HG03175 (cell line): Measurements from ENCODE around the gene ZNF135.

Source experiments
- ATAC-seq: cut with Tn5 transposase; IDR thresholded peaks from one replicate; pipeline ENCODE4 v1.9.1; 2021; ENCODE audit warnings: mild to moderate bottlenecking, moderate library complexity; ENCODE audit not compliant: unreplicated experiment

ZNF135 gene

DNA sequence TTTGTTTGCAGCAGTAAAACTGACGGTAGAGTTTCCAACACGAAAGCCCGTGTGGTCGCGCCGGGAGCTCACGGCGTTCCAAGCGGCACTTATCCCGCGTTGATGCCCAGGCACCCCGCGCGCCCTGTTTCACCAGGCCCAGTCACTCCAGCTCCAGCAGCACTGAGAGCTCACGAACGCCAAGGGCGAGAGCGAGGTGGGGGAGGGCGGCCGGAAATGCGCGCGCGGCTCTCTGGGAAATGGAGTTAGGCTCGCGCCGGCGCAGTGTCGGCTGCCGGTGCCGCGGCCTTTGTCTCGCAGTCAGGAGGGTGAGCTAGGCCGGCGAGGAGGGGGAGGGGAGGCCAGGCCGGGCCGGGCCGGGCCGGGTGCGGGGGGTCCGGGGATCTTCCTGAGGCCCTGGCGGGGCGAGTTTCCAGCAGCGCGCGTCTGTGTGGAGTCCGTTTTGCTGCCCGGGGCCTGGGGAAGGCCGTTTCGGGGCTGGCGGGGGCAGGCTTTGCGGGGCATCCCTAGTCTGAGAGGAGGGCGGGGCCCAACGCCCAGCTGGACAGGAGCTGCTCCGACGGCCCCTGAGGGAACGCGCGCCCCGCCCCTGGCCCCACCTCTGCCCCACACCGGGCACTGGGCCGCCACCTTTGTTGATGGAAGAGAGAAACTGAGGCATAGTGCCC, at the start of gene ZNF135:
Gene ZNF135, plus strand, starts transcription at position 280 of the 668 bp plus-strand sequence. CDS start 721 bp downstream, outside the sequence.
- no peak for ATAC-seq

DNA sequence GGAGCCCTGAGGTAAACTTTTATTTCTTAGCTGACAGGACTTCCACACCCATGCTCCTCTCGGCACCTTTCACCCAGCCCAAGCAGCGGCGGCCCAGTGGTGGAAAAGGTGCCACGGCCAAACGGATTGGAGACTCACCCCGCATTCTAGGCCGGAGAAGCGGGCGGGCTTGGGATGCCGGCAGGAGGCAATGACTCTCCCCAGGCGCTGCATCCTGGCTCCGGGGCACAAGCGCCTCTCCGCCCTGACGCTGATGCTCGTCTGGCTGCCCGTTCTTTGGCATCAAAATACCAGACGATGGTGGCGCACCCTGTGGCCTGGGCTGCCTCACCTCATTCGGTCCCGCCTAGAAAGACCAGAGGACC, 49.8 kb upstream of the ZNF135 start:
- ATAC-seq = no peak

DNA sequence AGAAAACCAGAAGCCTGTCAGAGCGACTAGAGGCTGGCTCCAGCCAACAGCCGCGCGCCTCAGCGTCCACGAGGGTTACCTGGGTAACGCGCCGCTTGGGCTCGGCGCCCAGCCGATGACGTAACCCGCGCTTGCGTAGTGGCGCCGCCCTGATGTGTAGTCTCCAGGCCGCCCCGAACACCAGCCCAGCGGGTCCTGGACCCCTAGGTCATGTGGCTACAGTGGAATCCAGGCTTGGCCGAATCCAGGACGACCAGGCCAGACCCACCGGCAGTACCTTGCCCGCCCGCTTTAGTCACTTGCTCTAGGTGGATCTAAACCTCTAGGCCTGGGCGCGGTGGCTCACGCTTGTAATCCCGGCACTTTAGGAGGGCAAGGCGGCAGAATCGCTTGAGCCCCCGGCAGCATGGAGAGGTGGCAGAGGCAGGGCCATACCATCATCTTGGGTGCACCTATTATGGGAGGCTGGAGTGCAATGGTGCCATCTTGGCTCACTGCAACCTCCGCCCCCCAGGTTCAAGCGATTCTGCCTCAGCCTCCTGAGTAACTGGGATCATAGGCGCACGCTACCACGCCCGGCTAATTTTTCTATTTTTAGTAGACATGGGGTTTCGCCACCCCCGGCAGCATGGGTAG, 49.3 kb upstream of the ZNF135 start:
- no peak for ATAC-seq

DNA sequence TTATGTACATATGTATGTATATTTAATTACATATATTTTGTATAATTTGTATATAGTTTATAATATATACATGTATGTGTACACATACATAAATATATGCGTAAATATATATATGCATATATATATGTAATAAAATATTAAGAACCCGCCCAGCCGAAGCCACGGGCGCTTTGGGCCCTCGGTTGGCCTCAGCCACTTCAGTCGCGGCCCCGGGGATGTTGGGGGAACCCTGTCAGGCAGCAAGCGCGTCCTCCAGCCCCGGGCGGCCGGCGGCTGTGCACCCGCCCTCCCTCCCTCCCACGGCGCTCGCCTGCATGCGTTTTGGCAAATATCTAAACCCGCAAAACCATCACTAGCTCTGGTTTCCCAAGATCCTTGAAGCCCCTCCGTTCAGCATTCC, 48.6 kb upstream of the ZNF135 start:
- ATAC-seq = no peak

DNA sequence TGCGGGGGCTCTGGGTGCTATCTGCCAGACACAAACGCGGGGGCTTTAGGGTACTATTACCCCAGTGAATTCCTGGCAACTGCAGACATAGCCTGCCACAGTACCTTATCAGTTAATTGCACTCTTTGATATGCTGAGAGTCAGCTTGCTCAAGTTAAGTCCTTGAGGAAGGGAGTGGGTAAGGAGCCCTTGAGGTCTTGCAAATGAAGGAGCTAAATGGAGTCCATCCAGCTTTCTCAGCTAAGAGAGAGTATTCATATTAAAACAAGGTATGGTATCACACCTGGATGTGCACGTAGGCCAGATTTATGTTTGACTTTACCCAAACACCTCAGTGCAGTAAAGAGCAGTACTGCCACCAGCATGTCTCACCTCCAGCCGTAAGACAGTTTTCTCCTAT, 44.9 kb upstream of the ZNF135 start:
- no peak for ATAC-seq

DNA sequence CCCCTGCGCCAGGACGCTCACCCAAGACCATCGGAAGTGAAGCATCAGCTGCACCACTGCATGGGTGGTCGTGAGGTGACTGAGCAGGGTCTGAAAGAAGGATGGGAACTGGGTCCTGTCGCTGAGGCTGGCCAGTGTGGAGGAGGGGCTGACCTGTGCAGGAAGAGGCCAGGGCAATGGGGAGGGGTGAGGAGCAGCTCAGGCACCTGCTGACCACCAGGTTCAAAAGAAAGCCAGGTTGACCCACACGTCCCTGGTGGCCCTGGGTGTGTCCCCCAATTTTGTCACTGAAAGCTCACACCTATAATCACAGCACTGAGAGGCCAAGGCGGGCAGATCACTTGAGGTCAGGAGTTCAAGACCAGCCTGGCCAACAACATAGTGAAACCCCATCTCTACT, 39.0 kb upstream of the ZNF135 start:
- ATAC-seq = no peak

DNA sequence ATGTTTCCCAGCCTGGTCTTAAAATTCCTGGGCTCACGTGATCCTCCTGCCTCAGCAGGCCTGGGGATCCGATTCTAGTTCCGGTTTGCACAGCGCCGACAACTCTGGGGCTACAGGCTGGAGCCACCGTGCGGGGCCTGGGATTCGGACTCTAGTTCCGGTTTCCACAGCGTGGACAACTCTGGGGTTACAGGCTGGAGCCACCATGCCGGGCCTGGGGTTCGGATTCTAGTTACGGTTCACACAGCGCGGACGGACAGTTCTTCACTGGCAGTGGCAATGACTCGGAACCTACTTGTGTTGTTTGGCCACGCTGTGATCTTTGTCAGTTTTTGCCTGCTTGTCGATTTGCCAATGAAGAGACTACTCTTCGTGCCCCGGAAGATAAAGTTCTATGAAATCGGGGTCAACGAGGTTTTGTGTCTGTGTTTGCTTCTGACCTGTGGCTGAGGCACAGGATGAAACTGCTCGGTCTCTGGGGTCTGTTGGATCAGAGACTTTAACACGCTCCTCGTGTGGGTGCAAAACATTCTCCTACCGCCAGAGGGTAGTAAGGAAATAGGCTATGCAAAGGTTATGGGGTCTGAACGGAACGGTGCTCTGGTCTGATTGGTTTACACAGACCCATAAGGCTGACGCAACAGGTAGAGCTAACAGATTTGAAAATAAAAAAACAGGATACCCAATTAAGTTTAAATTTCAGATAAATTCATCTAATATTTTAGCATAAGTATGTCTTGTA, 37.4 kb upstream of the ZNF135 start:
- no peak for ATAC-seq

DNA sequence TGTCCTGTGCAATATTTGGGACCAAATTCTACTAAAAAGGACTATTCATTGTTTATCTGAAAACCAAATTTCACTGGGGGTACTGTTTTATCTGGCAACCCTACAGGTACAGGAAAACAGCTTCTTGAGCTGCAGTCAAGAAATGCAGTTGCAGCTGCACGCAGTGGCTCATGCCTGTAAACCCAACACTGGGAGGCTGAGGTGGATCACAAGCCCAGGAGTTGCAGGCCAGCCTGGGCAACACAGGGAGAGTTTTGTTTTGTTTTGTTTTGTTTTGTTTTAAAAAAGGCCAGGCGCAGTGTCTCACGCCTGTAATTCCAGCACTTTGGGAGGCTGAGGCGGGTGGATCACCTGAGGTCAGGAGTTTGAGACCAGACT, 36.8 kb upstream of the ZNF135 start:
- ATAC-seq = no peak

DNA sequence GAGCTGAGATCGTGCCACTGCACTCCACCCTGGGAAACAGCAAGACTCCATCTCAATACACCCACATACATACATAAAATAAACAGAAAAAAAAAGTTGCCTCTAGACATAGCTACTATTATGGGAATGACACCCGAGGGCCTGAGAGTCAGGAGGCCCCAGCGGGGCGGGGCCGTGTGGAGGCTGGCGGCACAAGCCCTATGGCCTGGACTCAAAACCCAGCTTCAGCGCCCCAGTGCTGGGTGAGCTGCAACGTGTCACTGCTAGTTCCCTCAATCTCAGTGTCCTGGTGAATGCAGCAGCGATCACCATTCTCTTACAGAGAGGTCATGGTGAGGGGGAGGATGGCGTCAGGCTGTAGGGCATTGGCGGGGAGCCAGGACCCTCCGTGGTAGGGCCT, 34.4 kb upstream of the ZNF135 start:
- no peak for ATAC-seq

DNA sequence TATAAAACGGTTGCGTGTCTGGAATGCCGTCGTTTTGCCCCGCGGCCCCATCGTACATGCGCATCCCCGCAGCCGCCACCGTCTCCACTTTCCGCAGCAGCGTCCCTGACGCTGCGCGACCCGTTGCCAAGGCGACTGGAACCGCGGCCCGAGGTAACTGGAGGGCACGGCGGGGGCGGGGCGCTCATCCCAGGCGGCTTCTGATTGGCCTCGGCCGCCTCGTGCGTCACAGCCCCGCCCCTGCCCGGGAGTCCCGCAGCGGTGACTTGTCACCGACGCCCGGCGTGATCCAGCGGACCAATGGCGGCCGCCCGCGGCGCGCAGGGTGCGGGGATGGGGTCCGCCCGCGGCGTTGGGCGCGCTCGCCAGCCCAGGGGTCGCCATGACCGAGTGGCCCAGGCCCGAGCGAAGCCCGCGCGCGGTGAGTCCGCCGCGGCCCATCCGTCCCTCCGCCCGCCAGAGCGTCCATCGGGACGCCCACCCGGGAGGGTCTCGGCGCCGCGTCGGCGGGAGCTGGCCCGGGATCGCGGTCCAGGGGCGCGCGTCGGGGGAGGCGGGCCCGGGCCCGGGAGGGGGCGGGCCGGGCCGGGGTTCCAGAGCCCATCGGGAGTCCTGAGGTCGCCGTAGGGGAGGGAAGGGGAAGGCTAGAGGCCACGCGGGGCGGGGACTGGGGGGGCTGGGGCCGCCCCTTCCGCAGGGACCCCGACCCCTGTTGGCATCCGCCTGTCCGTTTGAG, 25.2 kb upstream of the ZNF135 start, which contains the start of gene ZSCAN1:
Gene ZSCAN1, plus strand, starts transcription at position 285 of the 736 bp plus-strand sequence. CDS start 3,812 bp downstream, outside the sequence.
- ATAC-seq = no peak

DNA sequence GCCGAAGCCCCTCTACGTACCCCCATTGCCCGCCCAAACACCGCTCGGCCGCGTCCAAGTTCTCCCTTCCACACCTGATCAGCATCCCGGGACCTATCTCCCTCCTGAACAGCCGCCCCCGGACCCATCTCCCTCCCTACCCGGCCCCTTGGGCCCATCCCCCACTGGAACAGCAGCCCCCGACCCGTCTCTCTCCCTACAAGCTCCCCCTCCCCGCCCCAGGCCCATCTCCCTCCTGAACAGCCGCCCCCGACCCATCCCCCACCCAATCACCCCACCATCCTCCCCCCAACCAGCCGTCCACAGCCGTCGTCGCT, 24.6 kb upstream of the ZNF135 start:
- no peak for ATAC-seq

DNA sequence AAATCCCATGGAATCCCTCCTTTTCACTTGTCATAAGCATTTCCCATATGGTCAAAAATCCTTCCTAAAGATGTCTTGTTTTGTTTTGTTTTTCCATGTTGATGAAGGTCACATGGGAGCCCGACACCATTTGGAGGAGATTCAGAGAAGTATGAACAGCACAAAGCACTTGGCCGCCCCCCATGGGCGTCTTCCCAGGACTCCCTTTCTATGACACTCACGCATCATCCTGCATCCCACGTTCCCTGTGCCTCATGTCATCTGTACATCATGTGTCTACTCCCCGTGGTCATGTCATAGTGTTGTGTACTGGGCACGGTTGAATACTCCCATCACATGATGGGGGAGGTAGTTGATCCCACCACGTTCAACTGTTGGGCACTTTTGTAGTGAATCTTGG, 23.2 kb upstream of the ZNF135 start:
- ATAC-seq = no peak

DNA sequence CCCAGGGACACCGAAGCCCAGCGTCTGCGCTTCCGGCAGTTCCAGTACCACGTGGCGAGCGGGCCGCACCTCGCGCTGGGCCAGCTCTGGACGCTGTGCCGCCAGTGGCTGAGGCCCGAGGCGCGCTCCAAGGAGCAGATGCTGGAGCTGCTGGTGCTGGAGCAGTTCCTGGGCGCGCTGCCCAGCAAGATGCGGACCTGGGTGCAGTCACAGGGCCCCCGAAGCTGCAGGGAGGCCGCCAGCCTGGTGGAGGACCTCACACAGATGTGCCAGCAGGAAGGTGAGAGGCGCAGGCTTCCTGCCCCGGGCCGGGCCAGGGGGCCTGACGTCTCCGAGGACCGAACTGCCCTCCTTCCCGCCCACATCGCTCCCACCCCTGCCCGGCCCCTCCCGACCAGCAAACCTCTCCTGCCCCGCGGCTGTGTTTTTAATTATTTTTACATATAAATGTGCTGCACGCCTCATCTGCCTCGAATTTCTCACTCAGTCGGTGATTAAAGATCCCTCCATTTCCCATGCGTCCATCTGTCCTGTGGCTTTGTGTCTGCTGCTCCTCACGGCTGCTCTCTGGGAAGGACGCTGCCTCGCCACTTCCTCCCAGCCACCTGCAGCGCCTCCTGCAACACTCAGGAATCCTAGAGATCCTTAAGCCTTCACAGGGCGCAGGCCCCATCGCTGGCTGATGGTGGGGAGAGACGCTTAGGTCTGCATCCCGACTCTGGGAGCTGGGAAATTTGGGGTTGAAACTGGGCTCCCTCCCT, 21.0 kb upstream of the ZNF135 start:
- no peak for ATAC-seq

DNA sequence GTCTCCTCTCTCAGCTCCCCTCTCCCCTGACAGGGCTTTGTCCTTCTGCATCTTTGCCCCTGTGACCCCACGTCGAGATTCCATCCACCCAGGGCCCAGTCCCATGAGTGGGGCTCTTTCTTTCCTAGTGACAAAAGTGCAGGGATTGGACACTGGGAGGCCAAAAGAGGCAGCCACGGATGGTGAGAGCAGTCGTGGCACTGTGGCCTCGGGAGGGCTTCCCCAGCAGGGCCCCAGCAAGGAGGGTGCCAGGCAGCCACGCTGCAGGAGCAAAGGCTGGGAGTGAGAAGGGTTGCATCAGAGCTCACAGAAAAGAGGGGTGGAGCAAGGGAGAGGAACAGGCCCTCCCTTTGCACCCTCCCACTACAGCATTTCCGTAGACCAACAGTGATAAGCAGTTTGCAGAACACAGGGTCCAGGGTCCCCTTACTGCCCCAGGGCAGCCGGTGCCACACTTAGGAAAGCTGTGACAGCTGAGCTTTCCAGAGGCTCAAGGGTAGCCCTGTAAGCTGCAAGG, 20.3 kb upstream of the ZNF135 start:
- no peak for ATAC-seq

DNA sequence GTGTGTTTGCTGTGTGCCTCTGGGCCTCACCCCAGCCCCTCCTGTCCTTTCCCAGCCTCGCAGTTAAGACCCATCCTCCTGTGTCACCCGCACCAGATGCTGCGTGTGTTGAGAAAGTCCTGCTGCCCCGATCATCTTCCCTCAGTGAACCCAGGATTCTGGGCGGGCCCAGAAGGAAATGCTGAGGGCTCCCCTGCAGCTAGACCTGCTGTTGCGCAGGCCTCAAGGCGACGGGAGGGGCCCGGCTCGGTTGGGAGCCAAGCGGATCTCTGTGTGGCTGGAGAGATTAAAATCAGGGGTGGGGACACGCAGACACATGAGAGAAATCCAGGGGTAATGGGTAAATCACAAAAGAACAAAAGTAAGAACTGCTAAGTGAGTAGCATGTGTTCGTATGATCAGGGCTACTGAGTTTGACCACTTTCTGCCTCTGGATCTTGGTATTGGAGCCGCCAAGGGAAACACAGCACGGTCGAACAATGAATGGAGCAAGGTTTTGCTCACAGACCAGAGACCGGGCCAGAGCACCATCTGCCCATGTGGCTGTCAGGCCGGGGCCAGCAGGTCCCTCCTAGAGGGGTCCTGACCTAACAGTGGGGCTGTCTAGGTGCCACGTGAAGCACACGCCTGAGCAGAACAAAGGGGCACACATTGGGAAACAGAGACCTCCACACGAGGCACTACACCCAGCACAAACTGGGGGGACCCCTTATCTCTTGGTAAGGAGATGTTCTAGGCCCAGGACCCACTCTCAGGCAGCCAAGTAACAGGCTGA, 18.1 kb upstream of the ZNF135 start:
- ATAC-seq = no peak

DNA sequence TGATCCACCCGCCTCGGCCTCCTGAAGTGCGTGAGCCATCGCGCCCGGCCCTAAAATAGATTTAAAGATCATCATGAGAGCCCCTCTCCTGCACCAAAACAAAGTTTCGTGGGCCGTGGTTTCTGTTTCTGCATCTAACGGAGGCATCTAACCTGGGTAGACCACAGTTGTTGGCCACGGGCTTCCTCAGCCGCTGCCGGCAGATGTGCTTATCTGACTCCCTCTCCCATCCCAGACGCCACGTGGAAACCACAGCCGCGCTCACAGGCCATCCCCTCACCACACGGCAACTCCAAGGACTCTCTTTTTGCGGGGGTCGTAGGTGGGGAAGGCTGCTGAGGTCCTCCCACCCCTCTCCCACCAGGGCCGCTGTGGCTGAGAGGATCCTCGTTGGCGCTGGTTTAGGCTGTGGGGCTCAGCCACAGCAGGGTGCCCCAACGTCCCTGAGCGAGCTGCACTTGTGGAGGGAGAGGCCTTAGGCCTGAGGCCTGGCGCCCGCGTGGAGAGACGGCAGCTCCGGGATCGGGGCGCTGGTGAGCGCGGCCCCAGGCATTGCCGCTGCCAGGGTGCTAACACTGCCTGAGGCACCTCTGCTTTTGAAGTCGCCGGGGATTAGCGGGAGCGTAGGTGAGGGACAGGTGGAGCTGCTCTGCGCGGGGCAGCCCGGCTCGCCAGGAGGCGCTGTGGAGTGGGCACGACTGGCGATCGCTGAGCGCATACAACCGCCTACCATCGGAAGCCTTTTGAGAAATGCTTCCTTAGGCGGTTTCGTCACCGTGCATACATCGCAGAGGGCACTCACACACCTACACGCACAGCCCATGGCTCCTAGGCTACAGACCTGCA, 16.4 kb upstream of the ZNF135 start:
- no peak for ATAC-seq

DNA sequence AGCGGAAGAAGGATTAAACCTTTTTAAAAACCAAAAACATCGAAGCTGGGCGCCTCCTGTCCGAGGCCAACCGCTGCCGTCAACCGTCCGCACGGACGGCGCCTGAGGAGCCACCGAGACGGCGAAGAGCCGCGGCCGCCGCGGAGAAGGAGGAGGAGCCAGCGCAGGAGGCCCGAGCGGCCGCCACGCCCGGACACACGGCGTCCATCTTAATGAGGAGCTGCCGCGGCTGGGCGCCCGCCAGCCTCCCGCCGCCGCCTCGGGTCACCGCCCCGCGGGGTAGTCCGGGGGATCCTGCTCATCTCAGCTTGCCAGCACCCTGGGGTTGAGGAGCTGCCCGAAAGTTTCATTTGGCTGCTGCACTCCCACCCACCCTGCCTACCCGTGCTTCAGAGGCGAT, 14.7 kb upstream of the ZNF135 start:
- ATAC-seq = no peak

DNA sequence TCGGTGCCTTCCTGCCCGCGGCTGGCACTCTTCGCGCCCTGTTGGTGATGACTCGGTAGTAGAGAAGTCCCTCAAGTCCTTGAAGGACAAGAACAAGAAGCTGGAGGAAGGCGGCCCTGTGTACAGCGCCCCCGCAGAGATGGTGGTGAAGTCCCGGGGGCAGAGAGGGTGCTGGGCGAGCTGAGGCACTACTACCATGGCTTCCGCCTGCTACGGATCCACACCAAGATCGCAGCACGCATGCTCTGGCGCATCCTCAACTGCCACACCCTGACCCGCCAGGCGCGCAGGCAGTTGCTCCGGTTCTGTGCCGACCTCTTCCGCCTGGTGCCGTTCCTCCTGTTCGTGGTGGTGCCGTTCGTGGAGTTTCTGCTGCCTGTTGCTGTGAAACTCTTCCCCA, 14.2 kb upstream of the ZNF135 start:
- ATAC-seq = no peak

DNA sequence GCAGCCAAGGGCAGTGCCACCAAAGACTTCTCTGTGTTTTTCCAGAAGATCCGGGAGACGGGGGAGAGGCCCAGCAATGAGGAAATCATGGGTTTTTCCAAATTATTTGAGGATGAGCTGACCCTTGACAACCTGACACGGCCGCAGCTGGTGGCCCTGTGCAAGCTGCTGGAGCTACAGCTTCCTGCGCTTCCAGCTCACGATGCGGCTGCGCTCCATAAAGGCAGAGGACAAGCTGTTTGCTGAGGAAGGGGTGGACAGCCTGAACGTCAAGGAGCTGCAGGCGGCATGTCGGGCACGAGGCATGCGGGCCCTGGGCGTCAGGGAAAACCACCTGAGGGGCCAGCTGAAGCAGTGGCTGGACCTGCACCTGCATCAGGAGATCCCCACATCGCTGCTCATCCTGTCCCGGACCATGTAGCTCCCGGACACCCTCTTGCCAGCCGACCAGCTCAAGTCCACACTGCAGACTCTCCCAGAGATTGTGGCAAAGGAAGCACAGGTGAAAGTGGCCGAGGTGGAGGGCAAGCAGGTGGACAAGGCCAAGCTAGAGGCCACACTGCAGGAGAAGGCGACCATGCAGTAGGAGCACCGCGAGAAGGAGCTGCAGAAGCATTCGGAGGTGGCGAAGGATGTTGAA, 13.6 kb upstream of the ZNF135 start:
- ATAC-seq = no peak
